DOHH2 (cell line): ENCODE results near the gene EPB41.
"Not testable (repeated sequence)": the region's sequence is repeated elsewhere in the genome, so short reads cannot be mapped to it uniquely, and the experiment has no call there.

Source experiments
- H3F3A ChIP-seq: fragments of 200-600 bp; sonication (generic), shearing (Covaris generic); 2 replicates; pipeline ENCODE4 v1.6.0; 2016; ENCODE audit warnings: antibody characterized with exemption, mild to moderate bottlenecking; ENCODE audit not compliant: control insufficient read depth, insufficient read depth
- H3K27ac ChIP-seq: fragments of 200-600 bp; sonication (generic); 2 replicates; pipeline ENCODE4 v1.5.1; 2014; ENCODE audit warnings: low read depth, mild to moderate bottlenecking, low read length, moderate library complexity
- H3K27me3 ChIP-seq: fragments of 200-600 bp; sonication (generic); 2 replicates; pipeline ENCODE4 v1.6.1; 2014; ENCODE audit warnings: mild to moderate bottlenecking, low read length, mixed read lengths; ENCODE audit not compliant: control insufficient read depth
- H3K36me3 ChIP-seq: fragments of 200-600 bp; sonication (generic); 2 replicates; pipeline ENCODE4 v1.6.1; 2014; ENCODE audit warnings: mild to moderate bottlenecking, low read length, moderate library complexity, mixed read lengths; ENCODE audit not compliant: control insufficient read depth
- H3K4me1 ChIP-seq: fragments of 200-600 bp; sonication (generic); 2 replicates; pipeline ENCODE4 v1.6.1; 2014; ENCODE audit warnings: mild to moderate bottlenecking, low read length, mixed read lengths; ENCODE audit not compliant: control insufficient read depth
- H3K4me2 ChIP-seq: fragments of 200-600 bp; sonication (generic); 2 replicates; pipeline ENCODE4 v1.6.0; 2014; ENCODE audit warnings: mild to moderate bottlenecking, low read length, moderate library complexity
- H3K4me3 ChIP-seq: fragments of 200-600 bp; sonication (generic); 2 replicates; pipeline ENCODE4 v1.5.1; 2014; ENCODE audit warnings: mild to moderate bottlenecking, low read length, mixed read lengths
- H3K79me2 ChIP-seq: fragments of 200-600 bp; sonication (generic); 2 replicates; pipeline ENCODE4 v1.6.1; 2014; ENCODE audit warnings: mild to moderate bottlenecking, low read length, mixed read lengths; ENCODE audit not compliant: control insufficient read depth
- H3K9me2 ChIP-seq: fragments of 200-600 bp; sonication (generic); replicated peaks from 2 replicates; pipeline ENCODE4 v1.6.1; 2014; ENCODE audit warnings: mild to moderate bottlenecking, low read length, mixed read lengths; ENCODE audit not compliant: control insufficient read depth
- H3K9me3 ChIP-seq: fragments of 200-600 bp; sonication (generic); 2 replicates; pipeline ENCODE4 v1.6.1; 2014; ENCODE audit warnings: antibody characterized with exemption, low read length, mixed read lengths; ENCODE audit not compliant: control insufficient read depth, insufficient read depth
- H4K20me1 ChIP-seq: fragments of 200-600 bp; sonication (generic); 2 replicates; pipeline ENCODE4 v1.6.0; 2014; ENCODE audit warnings: low read depth, mild to moderate bottlenecking, antibody characterized with exemption, low read length, moderate library complexity; ENCODE audit not compliant: control insufficient read depth, insufficient read depth
- CTCF ChIP-seq: fragments of 200-600 bp; sonication (generic); IDR thresholded peaks from one replicate; pipeline ENCODE4 v1.5.1; 2014; ENCODE audit warnings: antibody characterized with exemption, mild to moderate bottlenecking, low read depth, low read length; ENCODE audit not compliant: poor library complexity, severe bottlenecking
- EZH2phosphoT487 ChIP-seq: fragments of 200-600 bp; sonication (generic); IDR thresholded peaks from 2 replicates; pipeline ENCODE4 v1.6.1; 2017; ENCODE audit warnings: borderline replicate concordance, mild to moderate bottlenecking, antibody characterized with exemption, low read length, moderate library complexity, mixed read lengths

The EPB41 gene

GRCh38 chr1:29043274-29043965 is 129.1 kb downstream of the EPB41 start:
- no peak overlapping the region for H3K4me3 ChIP-seq
- H3K36me3 ChIP-seq = peaks cover 6% of the 10 kb centered on the region
- H3K79me2 ChIP-seq = no peaks in the 10 kb centered on the region
- H3F3A ChIP-seq = peaks cover 4% of the 10 kb centered on the region; the same call in 1 of the 2 replicates
- no peaks in the 10 kb centered on the region for H3K9me3 ChIP-seq
- H3K27ac ChIP-seq = no peak overlapping the region
- no peaks in the 10 kb centered on the region for H3K4me1 ChIP-seq
- H3K27me3 ChIP-seq = no peaks in the 10 kb centered on the region
- no peaks in the 10 kb centered on the region for H3K9me2 ChIP-seq
- no peak overlapping the region for H3K4me2 ChIP-seq
- H4K20me1 ChIP-seq = no peaks in the 10 kb centered on the region
- TF ChIP-seq EZH2phosphoT487 (no peak), CTCF (no peak)

DNA sequence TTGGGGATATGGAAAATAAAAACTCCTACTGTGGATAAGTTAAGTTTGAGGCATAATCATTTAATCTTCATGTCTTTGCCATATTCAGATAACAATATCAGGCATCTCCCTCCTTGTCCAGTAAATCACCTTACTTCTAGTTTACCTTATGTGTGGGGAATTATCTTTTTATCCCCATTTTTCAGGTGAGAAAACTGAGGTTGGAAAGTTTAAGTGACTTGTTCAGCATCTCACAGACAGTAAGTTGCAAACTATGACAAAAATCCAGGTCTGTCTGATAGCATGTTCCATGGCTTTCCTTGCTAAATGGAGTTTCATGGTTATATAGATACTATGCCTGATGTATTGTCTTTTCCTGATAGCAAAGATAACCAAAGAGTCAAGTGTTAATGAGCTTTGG is 129.6 kb downstream of the EPB41 start:
- H3K79me2 ChIP-seq = no peaks in the 10 kb centered on the region
- H3K4me2 ChIP-seq = no peak overlapping the region
- H4K20me1 ChIP-seq = no peaks in the 10 kb centered on the region
- peaks cover 4% of the 10 kb centered on the region; the same call in 1 of the 2 replicates for H3F3A ChIP-seq
- H3K4me3 ChIP-seq = no peak overlapping the region
- no peaks in the 10 kb centered on the region for H3K4me1 ChIP-seq
- no peaks in the 10 kb centered on the region for H3K9me3 ChIP-seq
- H3K27me3 ChIP-seq = no peaks in the 10 kb centered on the region
- TF ChIP-seq CTCF = no peak
- TF ChIP-seq EZH2phosphoT487 = no peak
- no peaks in the 10 kb centered on the region for H3K9me2 ChIP-seq
- peaks cover 6% of the 10 kb centered on the region for H3K36me3 ChIP-seq
- H3K27ac ChIP-seq = no peak overlapping the region

- not testable (repeated sequence) for H3K36me3 ChIP-seq
Observed at GRCh38 chr1:29045663-29046062, 131.3 kb downstream of the EPB41 start.

DNA sequence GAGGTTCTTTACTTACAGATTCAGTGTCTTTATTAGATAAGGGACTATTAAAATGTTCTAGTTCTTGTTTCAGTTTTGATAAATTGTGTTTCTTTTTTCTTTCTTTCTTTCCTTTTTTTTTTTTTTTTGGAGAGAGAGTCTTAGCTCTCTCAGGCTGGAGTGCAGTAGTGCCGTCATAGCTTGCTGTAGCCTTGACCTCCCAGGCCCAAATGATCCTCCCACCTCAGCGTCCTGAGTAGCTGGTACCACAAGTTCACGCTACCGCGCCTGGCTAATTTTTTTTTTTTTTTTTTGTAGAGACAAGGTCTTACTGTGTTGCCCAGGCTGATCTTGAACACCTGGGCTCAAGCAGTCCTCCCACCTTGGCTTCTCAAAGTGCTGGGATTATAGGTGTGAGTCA is 132.8 kb downstream of the EPB41 start:
- Histone ChIP-seq H3K79me2 (no peaks in the 10 kb centered on the region), H3K4me3 (no peak overlapping the region), H3K9me3 (no peaks in the 10 kb centered on the region), H4K20me1 (no peaks in the 10 kb centered on the region), H3K27me3 (no peaks in the 10 kb centered on the region), H3K4me2 (no peak overlapping the region), H3K27ac (no peak overlapping the region), H3F3A (peaks cover 4% of the 10 kb centered on the region; the same call in 1 of the 2 replicates), H3K36me3 (no peaks in the 10 kb centered on the region), H3K4me1 (no peaks in the 10 kb centered on the region), H3K9me2 (no peaks in the 10 kb centered on the region)
- TF ChIP-seq EZH2phosphoT487 = no peak
- no peak for TF ChIP-seq CTCF

More at GRCh38 chr1:29045663-29046062, 131.3 kb downstream of the EPB41 start:
- not testable (repeated sequence) for H3F3A ChIP-seq, H3K79me2 ChIP-seq, H3K27me3 ChIP-seq, H3K4me2 ChIP-seq, H4K20me1 ChIP-seq, H3K4me1 ChIP-seq, H3K27ac ChIP-seq, H3K4me3 ChIP-seq, H3K9me3 ChIP-seq, H3K9me2 ChIP-seq
